Measurements from ENCODE around the gene SOST.

The SOST gene

DNA sequence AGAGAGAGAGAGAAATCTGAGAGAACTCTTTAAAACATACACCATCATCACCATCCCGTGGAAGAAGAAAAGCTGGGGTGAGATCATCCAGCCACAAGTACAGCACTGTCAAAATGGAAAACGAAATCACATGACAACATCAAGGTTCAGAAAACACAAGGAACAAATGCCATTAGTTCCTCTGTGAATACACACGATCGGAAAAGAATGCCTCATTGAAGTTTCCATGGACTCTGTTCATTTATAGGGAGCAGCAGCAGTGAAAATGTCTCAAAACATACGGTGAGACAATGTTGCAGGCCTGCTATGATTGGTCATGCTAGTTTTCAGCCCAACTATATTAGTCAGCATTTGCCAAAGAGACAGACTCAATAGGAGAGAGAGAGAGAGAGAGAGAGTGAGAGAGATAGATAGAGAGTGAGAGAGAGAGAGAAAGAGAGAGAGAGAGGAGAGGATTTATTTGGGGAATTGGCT lies 26.1 kb upstream of the SOST start:
- no peak overlapping the region for H3K4me3 ChIP-seq (ENCODE audit: low read depth, low read length)
- no peak for DNase-seq (ENCODE audit: low read depth)
- TF ChIP-seq, protein P1, sequence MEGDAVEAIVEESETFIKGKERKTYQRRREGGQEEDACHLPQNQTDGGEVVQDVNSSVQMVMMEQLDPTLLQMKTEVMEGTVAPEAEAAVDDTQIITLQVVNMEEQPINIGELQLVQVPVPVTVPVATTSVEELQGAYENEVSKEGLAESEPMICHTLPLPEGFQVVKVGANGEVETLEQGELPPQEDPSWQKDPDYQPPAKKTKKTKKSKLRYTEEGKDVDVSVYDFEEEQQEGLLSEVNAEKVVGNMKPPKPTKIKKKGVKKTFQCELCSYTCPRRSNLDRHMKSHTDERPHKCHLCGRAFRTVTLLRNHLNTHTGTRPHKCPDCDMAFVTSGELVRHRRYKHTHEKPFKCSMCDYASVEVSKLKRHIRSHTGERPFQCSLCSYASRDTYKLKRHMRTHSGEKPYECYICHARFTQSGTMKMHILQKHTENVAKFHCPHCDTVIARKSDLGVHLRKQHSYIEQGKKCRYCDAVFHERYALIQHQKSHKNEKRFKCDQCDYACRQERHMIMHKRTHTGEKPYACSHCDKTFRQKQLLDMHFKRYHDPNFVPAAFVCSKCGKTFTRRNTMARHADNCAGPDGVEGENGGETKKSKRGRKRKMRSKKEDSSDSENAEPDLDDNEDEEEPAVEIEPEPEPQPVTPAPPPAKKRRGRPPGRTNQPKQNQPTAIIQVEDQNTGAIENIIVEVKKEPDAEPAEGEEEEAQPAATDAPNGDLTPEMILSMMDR (IDR thresholded peaks at IDR 0.05; ENCODE audit: low read depth, low read length, missing control alignments): no peak
- in situ Hi-C loops (cut with HindIII; ENCODE audit: low sequenced_read_pairs): no loop called here

DNA sequence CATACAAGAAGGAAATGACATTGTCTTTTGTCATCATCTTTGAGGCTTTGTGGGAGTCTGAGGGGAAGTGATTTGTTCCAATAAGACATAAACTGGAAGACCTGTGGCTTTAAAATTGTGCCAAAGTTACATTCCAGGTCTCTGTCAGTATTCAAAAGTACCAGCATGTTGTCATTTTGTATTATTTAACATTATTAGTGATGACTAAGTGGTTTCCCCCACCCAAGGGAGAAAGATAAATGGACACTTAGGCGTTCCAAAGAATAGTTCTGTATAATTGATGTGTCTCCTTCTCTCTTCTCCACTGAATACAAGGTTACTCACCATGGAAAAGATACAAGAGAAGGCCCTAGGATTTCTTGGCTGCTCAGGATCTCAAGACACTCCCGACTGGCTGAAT lies 25.5 kb upstream of the SOST start:
- H3K4me3 ChIP-seq (ENCODE audit: low read depth, low read length): no peak overlapping the region
- in situ Hi-C loops (cut with HindIII; ENCODE audit: low sequenced_read_pairs): no loop called here
- TF ChIP-seq, protein P1 (IDR thresholded peaks at IDR 0.05; ENCODE audit: low read depth, low read length, missing control alignments): no peak
- DNase-seq (ENCODE audit: low read depth): no peak

DNA sequence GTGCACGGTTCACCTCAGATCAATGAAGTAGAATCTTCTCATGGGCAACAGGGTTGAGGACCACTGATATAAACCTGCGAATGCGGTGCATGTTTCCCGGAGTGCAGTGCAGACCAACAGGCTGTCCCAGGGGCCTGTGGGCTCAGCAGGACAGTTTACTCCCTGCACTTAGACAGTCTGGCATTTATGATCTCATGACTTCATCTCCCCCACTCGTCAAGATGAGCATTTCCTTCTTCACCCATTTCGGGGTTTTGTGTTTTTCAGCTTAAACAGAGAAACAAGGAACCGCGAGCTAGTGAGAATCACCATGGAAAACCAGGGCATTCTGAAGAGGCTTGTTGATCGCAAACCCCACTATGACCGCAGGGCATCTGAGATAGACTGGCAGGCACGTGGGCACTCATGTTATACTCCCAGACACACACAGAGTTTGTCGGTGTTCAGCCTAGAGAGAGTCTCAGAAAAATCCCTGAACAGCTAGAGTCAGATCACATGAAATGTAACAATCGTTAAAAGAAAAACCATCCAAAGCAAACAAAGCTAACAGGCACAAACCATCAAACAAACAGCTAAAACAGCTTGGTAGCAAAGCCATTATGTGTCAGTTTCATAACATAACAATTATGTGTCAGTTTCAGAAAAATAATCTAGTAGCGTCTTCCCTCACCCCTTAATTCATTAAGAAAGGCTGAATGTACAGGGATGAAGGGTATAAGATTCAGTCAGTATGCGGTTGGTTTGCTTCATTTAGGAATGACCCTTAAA lies 24.5 kb upstream of the SOST start:
- H3K4me3 ChIP-seq (ENCODE audit: low read depth, low read length): no peak overlapping the region
- DNase-seq (ENCODE audit: low read depth): no peak
- in situ Hi-C loops (cut with HindIII; ENCODE audit: low sequenced_read_pairs): no loop called here
- TF ChIP-seq, protein P1 (IDR thresholded peaks at IDR 0.05; ENCODE audit: low read depth, low read length, missing control alignments): no peak

DNA sequence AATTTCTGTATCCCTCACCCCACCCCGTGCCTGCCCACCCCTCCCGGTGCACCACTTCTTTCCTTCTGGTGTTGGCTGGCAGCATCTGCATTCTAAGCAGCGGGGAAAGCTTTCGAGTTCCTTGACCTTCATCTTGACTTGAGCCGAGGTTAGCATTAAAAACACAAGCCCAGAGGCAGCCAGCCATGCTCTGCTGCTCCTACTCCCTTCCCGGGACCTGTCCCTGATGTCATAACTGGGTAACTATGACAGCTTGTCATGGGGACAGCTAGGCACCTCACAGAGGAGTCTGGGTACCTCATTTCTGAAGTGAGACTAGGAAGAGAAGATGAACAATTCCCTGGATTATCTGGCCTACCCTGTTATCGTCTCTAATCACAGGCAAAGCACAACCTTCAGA lies 21.5 kb upstream of the SOST start, which contains the start of gene CFAP97D1:
Gene CFAP97D1, plus strand, starts transcription at position 301 of the 400 bp plus-strand sequence. Its CDS starts 28 bp downstream, at position 329.
- in situ Hi-C loops (cut with HindIII; ENCODE audit: low sequenced_read_pairs): no loop called here
- TF ChIP-seq, protein P1 (IDR thresholded peaks at IDR 0.05; ENCODE audit: low read depth, low read length, missing control alignments): no peak
- DNase-seq (ENCODE audit: low read depth): no peak

DNA sequence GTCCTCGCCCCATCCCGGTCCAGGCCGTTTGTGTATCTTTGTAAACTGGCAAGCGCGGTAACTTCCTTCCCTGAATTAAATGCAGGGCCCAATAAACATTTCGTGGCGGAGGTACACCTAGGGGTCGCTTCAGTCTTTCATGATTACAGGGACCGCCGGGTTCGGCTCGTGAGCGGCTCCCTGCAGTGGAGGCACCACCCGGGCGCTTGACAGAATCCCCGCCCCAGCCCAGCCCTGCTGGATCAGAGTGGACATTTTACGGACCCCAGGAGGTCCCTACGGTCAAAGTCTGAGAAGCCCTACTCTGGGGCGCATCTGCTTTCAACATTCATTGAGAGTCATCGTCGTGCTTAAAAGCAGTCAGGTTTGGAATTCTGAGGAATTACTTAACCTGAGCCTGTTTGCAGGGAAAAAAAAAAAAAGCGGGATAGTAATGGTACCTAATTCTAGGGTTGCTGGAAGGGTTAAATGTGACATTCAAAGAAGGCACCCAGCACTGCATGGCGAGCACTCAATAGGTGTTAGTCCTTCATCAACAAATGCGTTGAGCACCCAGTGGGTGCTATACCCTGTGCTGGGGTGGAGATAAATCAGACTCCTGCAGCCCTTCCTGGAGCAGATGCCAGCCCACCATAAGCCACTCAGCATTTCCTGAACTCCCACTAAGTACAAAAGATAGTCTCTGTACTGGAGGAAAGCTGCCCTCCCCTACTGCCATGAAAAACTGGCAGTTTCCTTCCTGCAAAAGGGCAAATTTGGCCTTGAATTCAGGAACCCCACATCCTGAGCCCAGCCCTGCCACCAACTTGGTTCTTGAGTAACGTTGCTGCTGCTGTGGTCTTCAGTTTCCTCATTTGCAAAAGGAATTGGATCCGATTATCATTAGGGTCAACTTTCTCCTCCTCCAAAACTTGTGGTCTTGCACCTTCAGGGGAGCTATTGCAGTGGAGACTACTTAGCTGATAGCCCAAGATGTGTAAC lies 20.8 kb upstream of the SOST start:
- H3K4me3 ChIP-seq (ENCODE audit: low read depth, low read length): peak overlapping the region; percentile 87
- no peak for DNase-seq (ENCODE audit: low read depth)
- in situ Hi-C loops (cut with HindIII; ENCODE audit: low sequenced_read_pairs): no loop called here
- TF ChIP-seq, protein P1 (IDR thresholded peaks at IDR 0.05; ENCODE audit: low read depth, low read length, missing control alignments): peak; percentile 22

More for the DNA sequence above, 21.5 kb upstream of the SOST start, which contains the start of gene CFAP97D1:
- H3K4me3 ChIP-seq (ENCODE audit: low read depth, low read length): peak within 1 kb of the TSS; percentile 87

Measured in astrocyte of the cerebellum (primary cell).